ENCODE data around the gene TMTC1.

DNA sequence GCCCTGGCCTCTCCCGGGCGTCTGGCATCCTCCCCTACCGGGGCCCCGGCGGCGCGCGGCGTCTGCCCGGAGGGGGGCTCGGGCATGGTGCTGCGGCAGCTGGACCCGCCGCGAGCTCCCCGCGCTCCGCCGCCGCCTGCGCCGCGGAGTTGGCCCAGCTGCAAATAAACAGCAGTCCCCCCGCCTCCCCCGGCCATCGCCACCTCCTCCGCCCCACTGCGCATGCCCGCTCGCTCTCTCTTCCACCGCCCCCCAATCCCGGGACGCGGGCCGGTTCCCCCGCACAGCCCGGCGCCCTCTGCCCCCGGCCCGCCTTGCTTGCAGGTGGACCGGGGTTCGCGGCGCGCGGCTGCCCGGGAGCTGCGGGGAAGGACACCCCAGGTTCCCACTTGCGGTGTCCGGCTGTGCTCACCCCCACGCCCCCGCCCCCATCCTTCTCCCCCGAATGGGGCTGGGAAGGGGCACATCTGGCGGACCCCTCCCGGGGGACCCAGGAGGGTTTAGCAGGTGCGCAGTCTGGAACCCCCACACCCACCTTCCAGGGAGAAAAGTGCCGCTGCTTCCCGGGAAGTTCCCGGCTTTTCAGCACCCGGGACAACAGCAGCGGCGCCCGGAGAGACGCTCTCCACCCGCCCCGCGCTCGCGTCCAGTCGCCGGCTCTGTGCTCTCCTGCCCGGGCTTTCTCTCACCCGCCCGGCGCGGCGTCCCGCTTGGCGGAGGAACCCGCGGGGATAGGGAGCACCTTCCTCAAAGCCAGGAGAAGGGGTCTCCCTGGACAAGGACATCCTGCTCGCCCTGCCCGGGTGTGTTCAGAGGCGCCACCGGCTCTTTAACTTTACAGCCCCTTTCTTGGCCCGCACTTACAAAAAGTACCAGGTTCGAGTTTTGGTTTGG is at the start of gene TMTC1:
- TF ChIP-seq, protein P1, sequence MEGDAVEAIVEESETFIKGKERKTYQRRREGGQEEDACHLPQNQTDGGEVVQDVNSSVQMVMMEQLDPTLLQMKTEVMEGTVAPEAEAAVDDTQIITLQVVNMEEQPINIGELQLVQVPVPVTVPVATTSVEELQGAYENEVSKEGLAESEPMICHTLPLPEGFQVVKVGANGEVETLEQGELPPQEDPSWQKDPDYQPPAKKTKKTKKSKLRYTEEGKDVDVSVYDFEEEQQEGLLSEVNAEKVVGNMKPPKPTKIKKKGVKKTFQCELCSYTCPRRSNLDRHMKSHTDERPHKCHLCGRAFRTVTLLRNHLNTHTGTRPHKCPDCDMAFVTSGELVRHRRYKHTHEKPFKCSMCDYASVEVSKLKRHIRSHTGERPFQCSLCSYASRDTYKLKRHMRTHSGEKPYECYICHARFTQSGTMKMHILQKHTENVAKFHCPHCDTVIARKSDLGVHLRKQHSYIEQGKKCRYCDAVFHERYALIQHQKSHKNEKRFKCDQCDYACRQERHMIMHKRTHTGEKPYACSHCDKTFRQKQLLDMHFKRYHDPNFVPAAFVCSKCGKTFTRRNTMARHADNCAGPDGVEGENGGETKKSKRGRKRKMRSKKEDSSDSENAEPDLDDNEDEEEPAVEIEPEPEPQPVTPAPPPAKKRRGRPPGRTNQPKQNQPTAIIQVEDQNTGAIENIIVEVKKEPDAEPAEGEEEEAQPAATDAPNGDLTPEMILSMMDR (conservative IDR thresholded peaks at IDR 0.05): no peak
- TF ChIP-seq EZH2 (IDR thresholded peaks at IDR 0.05; ENCODE audit: low read depth): no peak
